Heart left ventricle (tissue), 16 donors: ENCODE data around the gene CELSR3. TPM values are rescaled to one million over a fixed set of nuclear protein-coding genes. Genes with fewer than 3 reads are reported as not detected.

ENCODE experiments used
- ATAC-seq, 4 donors: fragments of 200-7000 bp; cut with Tn5 transposase; one replicate each; pipeline ENCODE4 v1.9.1; 2020 to 2022; ENCODE audit warnings: moderate library complexity in 4 of 4, mild to moderate bottlenecking in 3 of 4, moderate number of reproducible peaks in 1 of 4
- DNase-seq, 5 donors: peaks; one replicate each; pipeline ENCODE4 v3.0.0-alpha.2; 2020
- H3K27ac ChIP-seq, 12 donors: fragments of 200-600 bp; sonication (generic) in 4 of 12; one replicate each; pipeline versions ENCODE4 v1.5.0 to v1.8.0; 2016 to 2022; ENCODE audit warnings: mild to moderate bottlenecking in 2 of 12
- H3K27me3 ChIP-seq, 9 donors: fragments of 200-600 bp; sonication (generic) in 2 of 9; one replicate each; pipeline versions ENCODE4 v1.5.1 to v1.8.0; 2016 to 2022; ENCODE audit warnings: mild to moderate bottlenecking in 3 of 9
- H3K36me3 ChIP-seq, 9 donors: fragments of 200-600 bp; sonication (generic) in 2 of 9; one replicate each; pipeline versions ENCODE4 v1.5.0 to v1.8.0; 2018 to 2022; ENCODE audit warnings: mild to moderate bottlenecking in 2 of 9
- H3K4me1 ChIP-seq, 12 donors: fragments of 200-600 bp; sonication (generic) in 4 of 12; one replicate each; pipeline versions ENCODE4 v1.5.0 to v1.8.0; 2016 to 2022; ENCODE audit warnings: mild to moderate bottlenecking in 3 of 12
- H3K4me3 ChIP-seq, 12 donors: fragments of 200-600 bp; sonication (generic) in 4 of 12; one replicate each; pipeline versions ENCODE4 v1.5.0 to v1.8.0; 2017 to 2022; ENCODE audit warnings: mild to moderate bottlenecking in 9 of 12, moderate library complexity in 4 of 12
- H3K9me3 ChIP-seq, 12 donors: fragments of 200-600 bp; sonication (generic) in 4 of 12; one replicate each; pipeline versions ENCODE4 v1.5.0 to v1.8.0; 2016 to 2022; ENCODE audit warnings: mild to moderate bottlenecking in 1 of 12
- CTCF ChIP-seq, 12 donors: fragments of 200-600 bp; sonication (generic) in 4 of 12; IDR thresholded peaks; one replicate each; pipeline versions ENCODE4 v1.5.0 to v1.8.0; 2018 to 2022; ENCODE audit warnings: antibody characterized with exemption in 12 of 12, mild to moderate bottlenecking in 5 of 12
- POLR2A ChIP-seq, 2 donors: fragments of 450-650 bp; IDR thresholded peaks; one replicate each; pipeline ENCODE4 v1.6.1; 2017; ENCODE audit warnings: antibody characterized with exemption in 2 of 2, mild to moderate bottlenecking in 2 of 2, moderate library complexity in 2 of 2
- WGBS, 4 donors: extraction: QIAGEN DNeasy Blood & Tissue Kit in 2 of 4; methylation state at CpG; one replicate each; pipeline versions ENCODE4 v1.1.5 to v1.1.7; 2013 to 2018; 5-methylcytosine and 5-hydroxymethylcytosine counted together
- intact Hi-C, 10 donors: fragments of 100-400 bp; cut with DNase I; formaldehyde crosslinking; loops; one replicate each; pipeline versions ENCODE4 v1.11.1 to v1.14.2; 2022
- polyA plus RNA-seq, 2 donors: library from polyadenylated mRNA; stranded (reverse); fragments of 200-250 nt; gene quantifications; one replicate each; pipeline ENCODE4 v1.2.3, GENCODE V29; 2013
- total RNA-seq, 9 donors: library from RNA; depleted of rRNA in 2 of 9; stranded (reverse); fragments of >200 nt in 2 of 9; fragmentation: NEBNext Ultra II Directional in 3 of 9; extraction: Animal tissue kit (Norgen Biotek cat#: 25700) in 3 of 9; gene quantifications; one replicate each; pipeline versions ENCODE4 v1.1.0 to v1.2.4, GENCODE V29; 2016 to 2023
- donor health status: ischemic (EF 13 %, LVEDD 7.1; RV severe dilation, severe dysfunction).
- donor health status: healthy with polysubstance abuse.
- donor health status: DM: no; HTN: yes; CAD: no.
- donor health status: DM: no; HTN: no; CAD: no.
- donor health status: ischemic (EF 25% LVEDD 6.9; RV normal size, moderate dysfunction).
- donor health status: ischemic (EF 25% LVEDD 5.7; RV mildly dilated, moderate dysfunction).
- donor health status: healthy.
- donor health status: DM: yes; HTN: yes; CAD: no.
- donor health status: ischemic (EF 35%, LVEDD 5.7; RV mildly dilated, moderate dysfunction).
- donor health status: nonischemic (EF 11% LVEDD 7.7; RV severe dilation, severe dysfunction).
- donor health status: DM: yes; HTN: yes; CAD: no.
- donor health status: PGD.
- donor health status: ischemic (EF 29% LVEDD 5.4; RV normal size, mild dysfunction).
- donor health status: nonischemic (EF 23%, LVEDD 6.1; RV moderate dilation, normal function).

CELSR3 gene
- total and polyA plus RNA-seq, 11 donors, result 0.10 to 0.36 (median 0.19) TPM

GRCh38 chr3:48664929-48665328 is 2.2 kb upstream of the CELSR3 start:
- Histone ChIP-seq H3K4me1 (peaks cover 0 to 33% (median 14%) of the 10 kb centered on the region in 12 donors), H3K27ac (no peak overlapping the region), H3K9me3 (no peaks in the 10 kb centered on the region), H3K27me3 (peaks cover 0 to 33% (median 6%) of the 10 kb centered on the region in 9 donors), H3K4me3 (no peak overlapping the region), H3K36me3 (peaks cover 0 to 6% (median 0%) of the 10 kb centered on the region in 9 donors)
- DNase-seq (no peak), ATAC-seq (no peak)
- 84 to 90% (median 87%) methylated on average over 4 of the region's 4 CpGs for WGBS, 4 donors
- intact Hi-C loops, result no loop called here
- TF ChIP-seq CTCF (IDR thresholded peaks at IDR 0.05), result no peak
- TF ChIP-seq POLR2A (IDR thresholded peaks at IDR 0.05), result no peak

- H3K4me3 ChIP-seq, result peak overlapping the region in 9 of 12 donors; percentile 53 to 69 (median 61)
- H3K27me3 ChIP-seq, result peaks cover 0 to 33% (median 6%) of the 10 kb centered on the region in 9 donors
- H3K9me3 ChIP-seq, result no peaks in the 10 kb centered on the region
- TF ChIP-seq CTCF (IDR thresholded peaks at IDR 0.05) (peak in 2 of 12 donors; percentile 17 to 25), POLR2A (IDR thresholded peaks at IDR 0.05) (no peak)
- DNase-seq (no peak), ATAC-seq (no peak)
- H3K4me1 ChIP-seq, result peaks cover 0 to 33% (median 14%) of the 10 kb centered on the region in 12 donors
- intact Hi-C loops, result no loop called here
- 60 to 76% (median 63%) methylated on average over 9 to 11 of the region's 11 CpGs for WGBS, 4 donors
- peaks cover 0 to 6% (median 0%) of the 10 kb centered on the region in 9 donors for H3K36me3 ChIP-seq
- peak overlapping the region in 4 of 12 donors; percentile 70 to 89 (median 84) for H3K27ac ChIP-seq
Measured at GRCh38 chr3:48664313-48664644, 1.6 kb upstream of the CELSR3 start.

GRCh38 chr3:48663489-48664312 is 1.0 kb upstream of the CELSR3 start:
- WGBS, 4 donors, result 1% methylated on average over 48 to 66 of the region's 66 CpGs
- intact Hi-C loops, result no loop called here
- H3K4me1 ChIP-seq, result peaks cover 0 to 33% (median 14%) of the 10 kb centered on the region in 12 donors
- H3K27me3 ChIP-seq, result peaks cover 0 to 33% (median 6%) of the 10 kb centered on the region in 9 donors
- peaks cover 0 to 6% (median 0%) of the 10 kb centered on the region in 9 donors for H3K36me3 ChIP-seq
- TF ChIP-seq POLR2A (IDR thresholded peaks at IDR 0.05) (peak in 1 of 2 donors; percentile 32), CTCF (IDR thresholded peaks at IDR 0.05) (peak; percentile 28 to 79 (median 68))
- H3K27ac ChIP-seq, result peak overlapping the region in 9 of 12 donors; percentile 42 to 89 (median 71)
- ATAC-seq (peak; percentile 86 to 93 (median 89)), DNase-seq (peak; percentile 90 to 92 (median 90))
- H3K4me3 ChIP-seq, result peak overlapping the region; percentile 20 to 69 (median 58)
- no peaks in the 10 kb centered on the region for H3K9me3 ChIP-seq

GRCh38 chr3:48662145-48662752 is 437 bp downstream of the CELSR3 start:
- 2 to 5% (median 3%) methylated on average over 16 to 46 of the region's 46 CpGs for WGBS, 4 donors
- Histone ChIP-seq H3K27ac (no peak overlapping the region), H3K4me3 (peak overlapping the region in 7 of 12 donors; percentile 4 to 68 (median 60)), H3K36me3 (peaks cover 0 to 6% (median 0%) of the 10 kb centered on the region in 9 donors), H3K9me3 (no peaks in the 10 kb centered on the region), H3K4me1 (peaks cover 0 to 33% (median 14%) of the 10 kb centered on the region in 12 donors), H3K27me3 (peaks cover 0 to 33% (median 6%) of the 10 kb centered on the region in 9 donors)
- TF ChIP-seq CTCF (IDR thresholded peaks at IDR 0.05) (no peak), POLR2A (IDR thresholded peaks at IDR 0.05) (no peak)
- ATAC-seq (no peak), DNase-seq (no peak)
- intact Hi-C loops, result no loop called here
